DOHH2 (cell line): ENCODE measurements around the gene KARS1.

Experiments
- CTCF ChIP-seq: fragments of 200-600 bp; sonication (generic); IDR thresholded peaks from one replicate; pipeline ENCODE4 v1.5.1; 2014; ENCODE audit warnings: antibody characterized with exemption, mild to moderate bottlenecking, low read depth, low read length; ENCODE audit not compliant: poor library complexity, severe bottlenecking
- EZH2phosphoT487 ChIP-seq: fragments of 200-600 bp; sonication (generic); IDR thresholded peaks from 2 replicates; pipeline ENCODE4 v1.6.1; 2017; ENCODE audit warnings: borderline replicate concordance, mild to moderate bottlenecking, antibody characterized with exemption, low read length, moderate library complexity, mixed read lengths

DNA sequence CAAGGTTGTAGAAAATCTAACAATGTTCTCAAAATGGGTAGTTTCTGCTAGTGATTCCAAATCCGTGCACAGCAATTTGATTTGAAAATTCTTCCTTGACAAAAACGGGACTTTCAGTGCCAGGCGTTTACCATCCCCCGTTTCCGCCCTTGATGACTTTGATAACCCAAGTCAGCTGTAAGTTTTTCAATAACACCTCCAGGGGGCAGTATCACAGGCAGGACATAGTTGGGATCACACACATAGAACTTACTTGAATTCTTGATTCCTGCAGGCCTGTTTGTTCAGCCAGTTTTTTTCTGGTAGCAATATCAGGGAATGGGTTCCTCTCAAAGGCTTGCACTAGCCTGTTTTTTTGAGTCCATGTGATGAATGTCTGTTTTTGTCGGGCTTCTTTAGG is 48.2 kb upstream of the KARS1 start:
- TF ChIP-seq CTCF (peak; percentile 42), EZH2phosphoT487 (no peak)
